Measurements from ENCODE around the gene SPG7.

DNA sequence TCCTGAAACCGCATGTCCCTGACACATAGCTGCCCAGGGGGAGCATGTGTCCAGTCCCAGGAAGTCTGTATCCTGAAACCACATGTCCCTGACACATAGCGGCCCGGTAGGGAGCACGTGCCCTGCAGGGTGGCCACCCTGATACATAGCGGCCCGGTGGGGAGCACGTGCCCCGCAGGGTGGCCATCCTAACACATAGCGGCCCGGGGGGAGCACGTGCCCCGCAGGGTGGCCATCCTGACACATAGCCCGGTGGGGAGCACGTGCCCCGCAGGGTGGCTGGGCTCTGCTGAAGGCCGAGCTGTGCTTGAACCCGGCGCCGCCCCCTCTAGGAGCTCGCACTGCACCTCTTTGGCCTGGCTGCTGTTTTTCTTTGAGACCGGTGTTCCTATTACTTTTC lies 33.6 kb downstream of the SPG7 start:
- TF ChIP-seq POLR2AphosphoS5 (IDR thresholded peaks at IDR 0.05; ENCODE audit: low read depth) (no peak), GABPA (IDR thresholded peaks at IDR 0.05; ENCODE audit: low read depth) (no peak), SPI1 (IDR thresholded peaks at IDR 0.05; ENCODE audit: borderline replicate concordance, low read depth) (no peak)
- TF ChIP-seq, protein P1, sequence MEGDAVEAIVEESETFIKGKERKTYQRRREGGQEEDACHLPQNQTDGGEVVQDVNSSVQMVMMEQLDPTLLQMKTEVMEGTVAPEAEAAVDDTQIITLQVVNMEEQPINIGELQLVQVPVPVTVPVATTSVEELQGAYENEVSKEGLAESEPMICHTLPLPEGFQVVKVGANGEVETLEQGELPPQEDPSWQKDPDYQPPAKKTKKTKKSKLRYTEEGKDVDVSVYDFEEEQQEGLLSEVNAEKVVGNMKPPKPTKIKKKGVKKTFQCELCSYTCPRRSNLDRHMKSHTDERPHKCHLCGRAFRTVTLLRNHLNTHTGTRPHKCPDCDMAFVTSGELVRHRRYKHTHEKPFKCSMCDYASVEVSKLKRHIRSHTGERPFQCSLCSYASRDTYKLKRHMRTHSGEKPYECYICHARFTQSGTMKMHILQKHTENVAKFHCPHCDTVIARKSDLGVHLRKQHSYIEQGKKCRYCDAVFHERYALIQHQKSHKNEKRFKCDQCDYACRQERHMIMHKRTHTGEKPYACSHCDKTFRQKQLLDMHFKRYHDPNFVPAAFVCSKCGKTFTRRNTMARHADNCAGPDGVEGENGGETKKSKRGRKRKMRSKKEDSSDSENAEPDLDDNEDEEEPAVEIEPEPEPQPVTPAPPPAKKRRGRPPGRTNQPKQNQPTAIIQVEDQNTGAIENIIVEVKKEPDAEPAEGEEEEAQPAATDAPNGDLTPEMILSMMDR (IDR thresholded peaks at IDR 0.05; ENCODE audit: insufficient read depth, low read length), result no peak
- TF ChIP-seq, protein P2, sequence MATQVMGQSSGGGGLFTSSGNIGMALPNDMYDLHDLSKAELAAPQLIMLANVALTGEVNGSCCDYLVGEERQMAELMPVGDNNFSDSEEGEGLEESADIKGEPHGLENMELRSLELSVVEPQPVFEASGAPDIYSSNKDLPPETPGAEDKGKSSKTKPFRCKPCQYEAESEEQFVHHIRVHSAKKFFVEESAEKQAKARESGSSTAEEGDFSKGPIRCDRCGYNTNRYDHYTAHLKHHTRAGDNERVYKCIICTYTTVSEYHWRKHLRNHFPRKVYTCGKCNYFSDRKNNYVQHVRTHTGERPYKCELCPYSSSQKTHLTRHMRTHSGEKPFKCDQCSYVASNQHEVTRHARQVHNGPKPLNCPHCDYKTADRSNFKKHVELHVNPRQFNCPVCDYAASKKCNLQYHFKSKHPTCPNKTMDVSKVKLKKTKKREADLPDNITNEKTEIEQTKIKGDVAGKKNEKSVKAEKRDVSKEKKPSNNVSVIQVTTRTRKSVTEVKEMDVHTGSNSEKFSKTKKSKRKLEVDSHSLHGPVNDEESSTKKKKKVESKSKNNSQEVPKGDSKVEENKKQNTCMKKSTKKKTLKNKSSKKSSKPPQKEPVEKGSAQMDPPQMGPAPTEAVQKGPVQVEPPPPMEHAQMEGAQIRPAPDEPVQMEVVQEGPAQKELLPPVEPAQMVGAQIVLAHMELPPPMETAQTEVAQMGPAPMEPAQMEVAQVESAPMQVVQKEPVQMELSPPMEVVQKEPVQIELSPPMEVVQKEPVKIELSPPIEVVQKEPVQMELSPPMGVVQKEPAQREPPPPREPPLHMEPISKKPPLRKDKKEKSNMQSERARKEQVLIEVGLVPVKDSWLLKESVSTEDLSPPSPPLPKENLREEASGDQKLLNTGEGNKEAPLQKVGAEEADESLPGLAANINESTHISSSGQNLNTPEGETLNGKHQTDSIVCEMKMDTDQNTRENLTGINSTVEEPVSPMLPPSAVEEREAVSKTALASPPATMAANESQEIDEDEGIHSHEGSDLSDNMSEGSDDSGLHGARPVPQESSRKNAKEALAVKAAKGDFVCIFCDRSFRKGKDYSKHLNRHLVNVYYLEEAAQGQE (IDR thresholded peaks at IDR 0.05; ENCODE audit: insufficient replicate concordance, low read depth), result no peak

All from HL-60 (cell line).